ENCODE measurements around the gene RAB6B.

The RAB6B gene

DNA sequence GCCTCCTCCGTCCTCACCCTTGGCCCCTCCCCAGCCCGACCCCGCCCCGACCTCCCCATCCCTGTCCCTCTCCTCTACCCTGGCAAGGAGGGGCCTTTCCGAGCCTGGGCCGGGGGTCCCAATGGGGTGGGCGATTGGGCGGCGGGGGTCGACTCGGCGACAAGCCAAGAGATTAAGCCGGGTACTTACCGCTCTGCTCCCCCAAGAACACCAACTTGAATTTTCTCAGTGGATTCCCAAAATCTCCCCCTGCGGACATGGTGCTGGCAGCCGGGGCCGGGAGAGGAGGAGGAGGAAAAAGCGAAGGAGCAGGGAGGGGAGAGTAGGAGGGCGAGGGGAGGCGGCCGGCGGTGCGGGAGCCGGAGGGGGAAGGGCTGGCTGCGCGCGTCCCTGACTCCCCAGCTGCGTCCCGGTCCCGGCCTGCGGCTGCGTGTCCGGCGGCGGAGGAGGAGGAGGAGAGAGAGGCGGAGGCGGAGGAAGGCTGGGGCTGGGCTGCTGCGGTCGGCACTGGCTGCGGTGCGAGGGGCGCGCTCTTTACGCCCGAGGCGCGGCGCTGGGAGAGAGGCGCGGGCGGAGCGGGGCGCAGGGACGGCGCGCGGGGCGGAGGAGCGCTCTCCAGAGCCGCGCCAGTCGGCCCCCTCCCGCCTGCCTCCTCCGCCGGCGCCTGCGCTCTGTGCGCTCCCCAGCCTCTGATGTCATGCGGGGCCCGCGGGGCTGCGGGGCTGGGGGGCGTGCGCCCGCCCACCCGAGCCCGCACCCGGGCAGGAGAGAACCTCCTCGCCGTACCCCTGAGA, at the start of gene RAB6B:
TSS of gene RAB6B (minus strand) at position 675 of the 794 bp plus-strand sequence. CDS start at position 259, 416 bp downstream.
- no peak for DNase-seq

DNA sequence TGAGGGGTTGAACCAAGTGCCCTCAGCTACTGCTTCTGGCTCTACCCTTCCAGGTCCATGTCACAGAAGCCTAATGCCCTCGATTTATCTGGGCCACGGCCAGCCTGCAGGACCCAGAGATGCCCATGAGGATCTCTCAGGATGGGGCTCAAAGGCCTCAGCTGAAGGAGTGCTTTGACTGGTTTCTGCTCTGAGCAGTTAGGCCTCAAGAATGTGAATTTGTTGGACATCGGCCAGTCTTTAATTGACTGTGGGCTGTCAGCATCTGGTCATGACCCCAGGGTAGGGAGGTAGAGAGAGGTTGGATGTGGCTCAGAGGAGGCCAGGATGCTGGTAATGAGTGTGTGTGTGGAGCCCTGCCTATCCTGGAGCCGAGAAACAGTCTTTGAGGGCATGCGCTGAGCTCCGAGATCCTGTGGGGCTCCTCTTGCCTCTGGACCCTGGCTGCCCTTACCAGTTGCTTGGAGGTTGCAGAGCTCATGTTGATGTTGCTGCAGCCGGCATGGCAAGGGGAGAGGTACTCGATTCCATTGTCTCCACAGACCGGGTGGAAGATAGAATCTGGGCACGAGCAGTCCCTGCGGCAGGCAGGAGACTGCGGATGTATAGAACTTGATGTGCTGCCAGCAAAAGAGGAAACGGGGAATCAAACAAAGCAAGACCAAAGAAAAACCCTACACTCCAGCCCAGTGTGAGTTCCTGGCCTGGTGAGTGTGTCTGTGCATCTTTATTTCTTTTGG, 49.1 kb upstream of the RAB6B start:
- DNase-seq = peak; percentile 55

DNA sequence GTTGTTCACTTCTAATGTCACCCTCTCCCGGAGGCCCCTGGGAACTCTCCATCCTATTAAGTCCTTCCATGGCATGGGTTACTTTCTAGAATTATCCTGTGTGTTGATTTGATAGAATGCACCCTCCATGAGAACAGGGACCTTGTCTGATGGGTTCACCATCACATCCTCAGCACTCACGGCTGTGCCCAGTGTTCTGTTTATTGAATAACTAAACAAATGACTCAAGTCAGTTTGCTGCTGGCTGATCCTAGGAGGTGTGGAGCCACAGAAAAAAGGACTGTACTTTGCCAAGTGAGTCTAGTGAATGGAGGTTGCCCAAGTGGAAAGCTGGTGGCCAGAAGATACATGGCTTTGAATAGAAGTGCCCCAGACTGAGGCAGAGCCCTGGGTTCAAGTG, 48.5 kb upstream of the RAB6B start:
- no peak for DNase-seq

GRCh38 chr3:133943639-133944141, 48.0 kb upstream of the RAB6B start:
- DNase-seq = no peak

- no peak for DNase-seq
Measured at GRCh38 chr3:133943031-133943535, 47.4 kb upstream of the RAB6B start.

DNA sequence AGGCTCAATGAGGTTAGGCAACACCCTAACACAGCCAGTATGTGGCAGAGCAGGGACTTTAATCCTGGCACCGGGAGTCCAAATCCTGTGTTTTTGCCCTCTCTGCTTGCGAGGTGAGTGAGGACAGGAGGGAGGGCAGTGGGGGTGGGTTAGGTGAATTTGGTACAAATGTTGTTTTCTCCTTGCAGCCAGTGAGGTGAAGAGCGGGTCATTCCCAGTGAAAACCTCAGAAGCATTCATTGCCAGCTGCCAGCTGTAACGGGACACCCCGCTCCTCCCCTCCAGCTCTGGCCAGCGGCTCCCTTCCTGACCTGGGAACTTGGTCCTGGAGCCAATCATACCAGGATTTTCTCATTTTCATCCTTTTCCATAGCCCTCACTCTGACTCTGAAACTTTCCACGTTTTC, 45.7 kb upstream of the RAB6B start:
- no peak for DNase-seq

DNA sequence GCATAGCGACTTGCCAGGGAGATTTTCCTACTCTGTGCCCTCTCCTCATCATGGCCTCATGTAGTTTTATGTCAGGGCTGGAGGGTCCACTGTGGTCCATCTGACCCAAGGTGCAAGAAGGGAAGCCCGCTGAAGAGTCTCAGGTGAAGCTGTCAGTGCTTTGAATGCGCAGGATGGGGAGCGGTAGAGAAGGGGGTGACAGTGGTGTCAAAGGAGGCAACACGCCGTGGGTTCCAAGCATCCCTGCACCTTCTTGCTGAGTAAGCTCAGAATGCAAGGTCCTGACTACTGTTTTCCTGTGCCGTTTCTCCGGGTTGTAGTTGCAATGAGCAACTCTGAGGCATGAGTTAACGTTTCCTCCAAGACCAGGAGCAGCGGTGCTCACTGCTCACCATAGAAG, 44.9 kb upstream of the RAB6B start:
- no peak for DNase-seq

GRCh38 chr3:133939463-133939835, 43.8 kb upstream of the RAB6B start:
- DNase-seq = no peak

GRCh38 chr3:133938770-133939462, 43.2 kb upstream of the RAB6B start:
- DNase-seq = no peak

DNA sequence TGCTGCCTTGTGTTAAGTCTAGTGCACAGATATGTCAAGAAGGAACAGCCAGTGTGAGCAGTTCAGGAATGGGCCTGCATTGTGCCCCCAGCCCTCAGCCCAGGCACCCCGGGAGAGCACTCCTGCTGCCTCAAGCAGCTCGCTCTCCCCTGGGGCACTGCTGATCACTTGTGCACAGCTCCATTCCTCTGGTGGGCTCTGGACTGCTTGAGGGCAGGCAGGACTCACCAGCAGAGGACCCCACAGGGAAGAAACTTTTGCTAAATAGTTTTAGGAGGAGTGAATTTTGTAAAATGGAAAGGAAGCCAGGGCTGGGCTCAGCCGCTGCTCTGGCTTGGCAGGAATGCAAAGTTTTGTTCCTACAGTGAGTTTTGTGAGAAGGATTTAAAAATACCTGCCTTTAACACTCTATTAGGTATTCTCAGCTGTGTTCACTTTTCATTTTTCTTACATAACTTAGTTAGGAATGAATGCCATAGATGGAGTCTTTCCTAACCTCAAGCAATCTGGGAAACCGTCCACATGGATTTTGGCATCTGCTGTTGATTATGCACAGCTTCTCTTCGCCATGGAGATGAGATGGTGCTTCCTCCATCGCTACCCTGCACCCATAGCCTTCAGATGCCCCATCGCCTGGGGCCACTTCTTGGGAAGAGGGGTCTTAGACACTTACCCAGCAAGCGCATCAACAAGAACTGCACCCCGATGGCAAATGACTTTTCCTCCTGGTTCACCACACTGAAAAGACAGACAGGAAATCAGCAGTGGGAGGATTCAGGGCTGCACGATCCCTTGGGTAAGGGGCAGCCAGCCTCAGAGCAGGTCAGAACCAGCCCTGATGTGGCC, 42.3 kb upstream of the RAB6B start:
- no peak for DNase-seq

GRCh38 chr3:133937061-133937686, 41.5 kb upstream of the RAB6B start:
- DNase-seq = no peak

DNA sequence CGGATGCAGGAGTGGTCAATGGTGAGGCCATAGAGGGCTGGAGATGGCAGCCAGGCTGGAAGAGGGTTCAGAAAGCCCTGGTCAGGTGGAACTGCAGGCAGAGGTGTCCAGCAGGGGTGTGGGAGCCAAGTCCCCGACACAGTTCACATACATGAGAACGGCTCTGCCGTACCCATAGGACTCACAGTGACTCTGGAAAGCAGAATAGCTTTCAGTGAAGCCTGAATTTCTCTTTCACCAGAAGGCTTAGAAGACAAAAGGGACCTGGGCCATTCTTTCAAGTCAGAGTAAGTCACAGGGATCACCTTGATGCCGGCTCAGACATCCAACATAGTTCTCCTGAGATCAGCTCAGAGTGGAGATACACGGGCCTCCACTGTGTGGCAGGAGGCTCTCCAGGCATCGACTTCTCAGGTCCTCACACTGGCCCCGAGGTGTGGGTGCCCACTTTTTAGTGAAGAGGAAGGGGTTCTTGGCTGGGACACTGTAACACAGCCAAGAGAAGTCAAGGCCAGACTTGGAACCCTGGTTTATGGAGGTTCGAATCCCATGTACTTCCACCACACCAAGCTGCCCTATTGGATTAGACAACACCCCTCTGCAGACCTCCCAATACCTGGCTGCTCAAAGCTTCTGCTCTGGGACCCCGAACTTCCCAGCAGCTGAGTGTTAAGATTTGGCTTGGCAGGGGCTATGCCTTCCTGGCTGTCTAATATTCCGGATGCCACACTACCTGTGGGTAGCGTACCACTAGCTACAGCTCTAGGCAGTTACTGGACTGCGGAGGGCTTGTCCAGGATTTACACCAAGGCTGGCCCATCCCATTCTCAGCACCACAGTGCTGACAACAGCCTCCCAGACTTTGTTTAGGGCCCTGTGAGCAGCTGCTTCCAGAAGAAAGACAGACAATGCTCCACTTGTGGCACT, 40.4 kb upstream of the RAB6B start:
- DNase-seq = no peak

DNA sequence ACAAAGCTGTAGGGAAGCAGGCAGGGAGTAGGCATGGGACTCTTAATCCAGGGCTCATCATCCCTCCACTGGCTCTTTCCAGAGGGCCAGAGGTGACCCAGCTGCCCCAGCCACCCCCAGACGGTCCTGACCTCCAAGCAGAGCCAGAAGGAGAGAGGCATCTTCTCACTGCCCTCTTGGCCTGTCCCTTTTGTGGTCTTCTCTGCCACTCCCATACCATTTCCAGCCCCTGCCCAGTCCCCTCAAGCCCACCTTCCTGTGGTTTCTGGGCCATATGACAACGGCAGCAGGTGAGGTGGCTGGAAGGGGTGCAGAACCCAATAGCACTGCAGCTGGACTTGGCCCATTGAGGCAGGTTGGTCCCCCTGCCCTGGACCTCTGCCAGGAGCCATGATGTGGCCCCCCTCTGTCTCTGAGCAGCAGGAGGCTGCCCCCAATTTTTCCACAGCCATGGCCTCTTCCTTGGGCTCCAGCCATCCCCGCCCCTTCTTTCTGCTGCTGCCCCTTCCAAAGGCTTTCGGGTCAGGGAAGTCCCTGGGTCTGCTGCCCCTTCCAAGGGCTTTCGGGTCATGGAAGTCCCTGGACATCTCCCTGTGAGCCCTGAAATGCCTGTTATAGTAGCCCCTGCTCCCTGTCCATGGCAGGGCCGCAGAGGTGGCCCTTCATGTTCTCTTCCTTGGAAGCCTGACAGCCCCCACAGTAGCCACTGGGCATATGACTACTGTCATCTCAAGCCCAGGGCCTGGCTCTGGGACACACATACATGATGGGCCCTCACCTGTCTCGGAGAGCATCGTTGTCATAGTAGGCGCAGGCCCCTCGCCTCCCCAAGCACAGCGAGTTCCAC, 39.5 kb upstream of the RAB6B start:
- DNase-seq = no peak

DNA sequence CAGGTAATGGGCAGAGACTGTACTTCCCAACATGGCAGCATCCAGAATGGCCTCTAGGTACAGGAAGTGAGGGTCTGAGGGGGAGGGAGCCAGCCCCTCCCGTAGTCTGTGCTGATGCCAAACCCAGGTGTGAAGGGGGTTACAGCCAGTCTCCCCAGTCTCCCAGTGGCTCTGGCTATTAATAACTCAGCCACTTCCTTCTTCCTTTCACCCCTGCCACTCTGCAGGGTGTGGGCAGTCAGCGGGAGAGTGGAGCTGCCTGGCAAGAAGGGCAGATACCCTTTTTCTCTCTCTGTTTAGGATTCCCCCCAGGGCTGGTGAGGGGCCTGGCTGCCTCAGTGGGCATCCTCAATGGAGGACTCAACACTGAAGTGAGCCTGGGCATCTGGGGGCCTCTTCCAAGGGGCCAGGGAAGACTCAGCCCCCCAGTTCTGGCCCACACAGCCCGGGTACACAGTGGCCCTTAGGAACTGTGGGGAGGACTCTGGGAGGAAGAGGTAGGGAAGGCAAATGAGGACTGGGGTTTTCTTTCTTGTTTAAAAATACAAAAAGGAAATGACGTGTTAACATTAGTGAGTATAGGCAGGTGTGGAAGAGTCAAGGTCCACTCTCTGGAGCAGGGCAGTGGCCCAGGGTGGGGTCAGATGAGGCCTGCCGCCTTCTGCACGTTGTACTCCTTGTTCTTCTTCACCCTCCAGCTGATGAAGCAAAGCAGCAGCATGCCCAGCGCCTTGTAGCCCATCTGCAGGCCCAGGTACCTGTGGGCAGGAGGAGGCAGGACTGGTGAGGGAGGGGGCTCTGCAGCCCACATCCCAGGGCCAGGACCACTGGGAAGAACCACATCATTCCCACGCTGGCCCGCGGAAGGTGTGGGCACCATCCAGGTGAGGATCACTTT, 38.6 kb upstream of the RAB6B start:
- no peak for DNase-seq

GRCh38 chr3:133933097-133934024, 37.7 kb upstream of the RAB6B start:
- no peak for DNase-seq

- DNase-seq = no peak
Measured at GRCh38 chr3:133932009-133932408, 36.3 kb upstream of the RAB6B start.

GRCh38 chr3:133931084-133931483, 35.4 kb upstream of the RAB6B start:
- no peak for DNase-seq
